OCI-LY7 (cell line): ENCODE measurements around the gene TGFBI. TPM values are rescaled to one million over a fixed set of nuclear protein-coding genes. Genes with fewer than 3 reads are reported as not detected.

Experiments
- BruUV-seq: library from RNA; stranded (reverse); fragments of 400-500 nt; replicated peaks from 2 replicates; lab custom pipeline; 2021; lab: Mats Ljungman, UMichigan
- CTCF ChIA-PET: fragments of 300-600 bp; sonication (Branson Sonifier 250); formaldehyde crosslinking; loops from one replicate; lab custom pipeline; 2022; ENCODE audit warnings: antibody characterized with exemption; ENCODE audit not compliant: unreplicated experiment; lab: Charles Lee
- POLR2A ChIA-PET: fragments of 300-600 bp; sonication (Branson Sonifier 250); formaldehyde crosslinking; loops from one replicate; lab custom pipeline; 2022; ENCODE audit warnings: antibody characterized with exemption; lab: Charles Lee
- DNase-seq: peaks from one replicate; pipeline ENCODE4 v3.0.0-alpha.2; 2015; ENCODE audit warnings: low spot score
- H2AFZ ChIP-seq: fragments of 200-600 bp; sonication (generic), shearing (Covaris generic); 2 replicates; pipeline ENCODE4 v1.6.1; 2014; ENCODE audit warnings: mild to moderate bottlenecking, antibody characterized with exemption, low read length, moderate library complexity
- H3K27ac ChIP-seq: fragments of 200-600 bp; sonication (generic); 2 replicates; pipeline ENCODE4 v1.5.1; 2014; ENCODE audit warnings: mixed run types, low read depth, mild to moderate bottlenecking, moderate library complexity, low read length, inconsistent platforms; ENCODE audit not compliant: poor library complexity, severe bottlenecking
- H3K36me3 ChIP-seq: fragments of 200-600 bp; sonication (generic); 2 replicates; pipeline ENCODE4 v1.6.1; 2014; ENCODE audit warnings: mild to moderate bottlenecking, antibody characterized with exemption, low read length, moderate library complexity, mixed read lengths; ENCODE audit not compliant: insufficient read depth
- H3K4me1 ChIP-seq: fragments of 200-600 bp; sonication (generic); 2 replicates; pipeline ENCODE4 v1.5.1; 2014; ENCODE audit warnings: mild to moderate bottlenecking, low read length; ENCODE audit not compliant: insufficient read depth, poor library complexity, severe bottlenecking
- H3K4me2 ChIP-seq: fragments of 200-600 bp; sonication (generic); 2 replicates; pipeline ENCODE4 v1.6.1; 2014; ENCODE audit warnings: mild to moderate bottlenecking, low read length
- H3K4me3 ChIP-seq: fragments of 200-600 bp; sonication (generic); 2 replicates; pipeline ENCODE4 v1.5.1; 2014; ENCODE audit warnings: mild to moderate bottlenecking, low read depth, low read length; ENCODE audit not compliant: poor library complexity, severe bottlenecking
- H3K79me2 ChIP-seq: fragments of 200-600 bp; sonication (generic); 2 replicates; pipeline ENCODE4 v1.6.1; 2016; ENCODE audit warnings: low read depth, mild to moderate bottlenecking, low read length, moderate library complexity, mixed read lengths; ENCODE audit not compliant: insufficient read depth
- H3K9me2 ChIP-seq: fragments of 200-600 bp; sonication (generic); 2 replicates; pipeline ENCODE4 v1.6.1; 2016; ENCODE audit warnings: mild to moderate bottlenecking, low read length, mixed read lengths; ENCODE audit not compliant: insufficient read depth
- H3K9me3 ChIP-seq: fragments of 200-600 bp; sonication (generic); 2 replicates; pipeline ENCODE4 v1.6.1; 2014; ENCODE audit warnings: mild to moderate bottlenecking, mixed run types, low read length, mixed read lengths
- H4K20me1 ChIP-seq: fragments of 200-600 bp; sonication (generic); 2 replicates; pipeline ENCODE4 v1.6.1; 2014; ENCODE audit warnings: mild to moderate bottlenecking, antibody characterized with exemption, low read length, moderate library complexity, mixed read lengths; ENCODE audit not compliant: insufficient read depth
- EZH2phosphoT487 ChIP-seq: fragments of 200-600 bp; sonication (generic); IDR thresholded peaks from 2 replicates; pipeline ENCODE4 v1.6.1; 2018; ENCODE audit warnings: low read depth, borderline replicate concordance, mild to moderate bottlenecking, mixed run types, antibody characterized with exemption, low read length, moderate library complexity, mixed read lengths
- intact Hi-C: fragments of 100-400 bp; cut with micrococcal nuclease; formaldehyde crosslinking; loops from one replicate; pipeline ENCODE4 v1.10.0; 2022; ENCODE audit not compliant: unreplicated experiment
- total RNA-seq, 2 experiments: library from RNA; depleted of rRNA in 1 of 2; stranded (reverse); fragments of >200 nt in 1 of 2; shearing (Covaris generic) in 1 of 2; gene quantifications; 2 replicates each; pipeline ENCODE4 v1.2.3, GENCODE V29; 2014 to 2022
- TF ChIP-seq, protein P1 (sequence below): fragments of 200-600 bp; sonication (generic); conservative IDR thresholded peaks from 2 replicates; pipeline ENCODE4 v1.5.1; 2014; ENCODE audit warnings: mild to moderate bottlenecking, antibody characterized with exemption, low read length, moderate library complexity, mixed read lengths

TGFBI gene
- total RNA-seq, 2 experiments from 2014 or later = not detected

DNA sequence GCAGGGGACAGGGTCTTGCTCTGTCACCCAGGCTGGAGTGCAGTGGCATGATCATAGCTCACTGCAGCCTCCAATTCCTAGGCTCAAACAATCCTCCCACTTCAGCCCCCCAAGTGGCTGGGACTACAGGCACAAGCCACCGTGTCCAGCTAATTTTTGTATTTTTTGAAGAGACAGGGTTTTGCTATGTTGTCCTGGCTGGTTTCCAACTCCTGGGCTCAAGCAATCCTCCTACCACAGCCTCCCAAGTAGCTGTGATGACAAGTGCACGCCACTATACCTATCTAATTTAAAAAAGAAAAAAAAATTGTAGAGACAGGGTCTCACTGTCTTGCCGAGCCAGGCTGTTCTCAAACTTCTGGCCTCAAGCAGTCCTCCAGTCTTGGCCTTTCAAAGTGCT, 42.4 kb upstream of the TGFBI start:
- Histone ChIP-seq H3K4me1 (no peaks in the 10 kb centered on the region), H3K79me2 (no peaks in the 10 kb centered on the region), H3K27ac (no peak overlapping the region), H3K36me3 (no peaks in the 10 kb centered on the region), H3K9me2 (no peaks in the 10 kb centered on the region), H3K4me3 (no peak overlapping the region), H3K4me2 (no peak overlapping the region), H3K9me3 (no peaks in the 10 kb centered on the region), H2AFZ (no peak overlapping the region), H4K20me1 (no peaks in the 10 kb centered on the region)
- intact Hi-C loops = no loop called here
- BruUV-seq = no TSS peak
- DNase-seq = no peak
- TF ChIP-seq EZH2phosphoT487 = no peak
- TF ChIP-seq, protein P1, sequence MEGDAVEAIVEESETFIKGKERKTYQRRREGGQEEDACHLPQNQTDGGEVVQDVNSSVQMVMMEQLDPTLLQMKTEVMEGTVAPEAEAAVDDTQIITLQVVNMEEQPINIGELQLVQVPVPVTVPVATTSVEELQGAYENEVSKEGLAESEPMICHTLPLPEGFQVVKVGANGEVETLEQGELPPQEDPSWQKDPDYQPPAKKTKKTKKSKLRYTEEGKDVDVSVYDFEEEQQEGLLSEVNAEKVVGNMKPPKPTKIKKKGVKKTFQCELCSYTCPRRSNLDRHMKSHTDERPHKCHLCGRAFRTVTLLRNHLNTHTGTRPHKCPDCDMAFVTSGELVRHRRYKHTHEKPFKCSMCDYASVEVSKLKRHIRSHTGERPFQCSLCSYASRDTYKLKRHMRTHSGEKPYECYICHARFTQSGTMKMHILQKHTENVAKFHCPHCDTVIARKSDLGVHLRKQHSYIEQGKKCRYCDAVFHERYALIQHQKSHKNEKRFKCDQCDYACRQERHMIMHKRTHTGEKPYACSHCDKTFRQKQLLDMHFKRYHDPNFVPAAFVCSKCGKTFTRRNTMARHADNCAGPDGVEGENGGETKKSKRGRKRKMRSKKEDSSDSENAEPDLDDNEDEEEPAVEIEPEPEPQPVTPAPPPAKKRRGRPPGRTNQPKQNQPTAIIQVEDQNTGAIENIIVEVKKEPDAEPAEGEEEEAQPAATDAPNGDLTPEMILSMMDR = no peak
- ChIA-PET CTCF (interaction anchor here (1.4 kb wide), 1 partner anchor 9 kb away, joined by 3 read pairs; no protein-coding TSS in a partner anchor), POLR2A (interaction anchor here (0.6 kb wide), 1 partner anchor 237 kb away, joined by 3 read pairs; no protein-coding TSS in a partner anchor)

DNA sequence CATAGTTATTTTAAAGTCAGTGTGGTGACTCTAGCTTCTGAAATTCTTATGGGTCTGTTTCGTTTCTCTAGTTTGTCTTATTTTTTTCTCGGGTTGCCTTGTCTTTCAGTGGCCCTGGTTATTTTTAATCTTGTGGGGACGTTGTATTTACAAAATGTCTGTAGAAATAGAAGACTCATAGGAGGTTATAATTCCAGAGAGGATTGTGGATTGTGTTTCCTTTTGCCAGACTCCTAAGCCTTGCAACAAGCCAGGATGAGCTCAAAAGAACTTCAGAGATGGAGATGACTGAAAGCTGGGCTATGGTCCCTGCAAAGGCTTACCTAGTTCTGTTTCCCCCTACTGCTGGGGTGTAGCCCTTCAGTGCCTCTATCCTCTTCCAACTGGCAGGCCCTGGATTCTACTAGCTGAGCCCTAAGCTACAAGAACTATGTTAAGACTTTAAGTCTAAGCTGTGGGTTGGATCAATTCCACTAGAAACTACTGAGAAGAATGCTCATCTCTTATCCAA, 41.8 kb upstream of the TGFBI start:
- no peak overlapping the region for H2AFZ ChIP-seq
- ChIA-PET CTCF (interaction anchor here (1.4 kb wide), 1 partner anchor 9 kb away, joined by 3 read pairs; no protein-coding TSS in a partner anchor), POLR2A (no interaction called here)
- DNase-seq = no peak
- H4K20me1 ChIP-seq = no peaks in the 10 kb centered on the region
- no peak overlapping the region for H3K4me3 ChIP-seq
- no TSS peak for BruUV-seq
- H3K9me2 ChIP-seq = no peaks in the 10 kb centered on the region
- no peaks in the 10 kb centered on the region for H3K4me1 ChIP-seq
- H3K79me2 ChIP-seq = no peaks in the 10 kb centered on the region
- intact Hi-C loops = no loop called here
- H3K4me2 ChIP-seq = no peak overlapping the region
- H3K36me3 ChIP-seq = no peaks in the 10 kb centered on the region
- H3K27ac ChIP-seq = no peak overlapping the region
- H3K9me3 ChIP-seq = no peaks in the 10 kb centered on the region
- TF ChIP-seq, protein P1 = no peak
- TF ChIP-seq EZH2phosphoT487 = no peak

DNA sequence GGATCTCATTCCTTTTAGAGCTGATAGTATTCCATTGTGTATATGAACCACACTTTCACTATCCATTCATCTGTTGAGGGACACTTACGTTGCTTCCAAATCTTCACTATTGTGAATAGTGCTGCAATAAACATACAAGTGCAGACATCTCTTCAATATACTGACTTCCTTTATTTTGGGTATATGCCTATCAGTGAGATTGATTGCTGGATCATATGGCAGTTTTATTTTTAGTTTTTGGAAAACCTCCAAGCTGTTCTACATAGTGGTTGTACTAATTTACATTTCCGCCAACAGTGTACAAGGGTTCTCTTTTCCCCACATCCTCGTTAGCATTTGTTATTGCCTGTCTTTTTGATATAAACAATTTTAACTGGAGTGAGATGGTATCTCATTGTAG, 40.2 kb upstream of the TGFBI start:
- no TSS peak for BruUV-seq
- no peaks in the 10 kb centered on the region for H3K9me2 ChIP-seq
- H4K20me1 ChIP-seq = no peaks in the 10 kb centered on the region
- no peak overlapping the region for H2AFZ ChIP-seq
- CTCF ChIA-PET = no interaction called here
- TF ChIP-seq, protein P1 = no peak
- TF ChIP-seq EZH2phosphoT487 = no peak
- peak overlapping the region; percentile 3; the same call in 1 of the 2 replicates for H3K4me2 ChIP-seq
- no peak overlapping the region for H3K27ac ChIP-seq
- POLR2A ChIA-PET = no interaction called here
- H3K4me3 ChIP-seq = no peak overlapping the region
- H3K36me3 ChIP-seq = no peaks in the 10 kb centered on the region
- no peaks in the 10 kb centered on the region for H3K9me3 ChIP-seq
- intact Hi-C loops = no loop called here
- H3K79me2 ChIP-seq = no peaks in the 10 kb centered on the region
- H3K4me1 ChIP-seq = no peaks in the 10 kb centered on the region
- DNase-seq = no peak
